Kidney epithelial cell (primary cell): ENCODE results near the gene UBALD1. TPM values are rescaled to one million over a fixed set of nuclear protein-coding genes. Genes with fewer than 3 reads are reported as not detected.

ENCODE experiments used
- DNase-seq: peaks from one replicate; pipeline ENCODE4 v3.0.0-alpha.2; 2010; ENCODE audit warnings: low read depth
- H3K27me3 ChIP-seq: 2 replicates; pipeline ENCODE4 v1.6.0; 2011; ENCODE audit warnings: low read length; ENCODE audit not compliant: control insufficient read depth, insufficient read depth
- H3K36me3 ChIP-seq: 2 replicates; pipeline ENCODE4 v1.5.1; 2011; ENCODE audit warnings: low read length; ENCODE audit not compliant: control insufficient read depth, insufficient read depth
- H3K4me3 ChIP-seq: 2 replicates; pipeline ENCODE4 v1.5.1; 2011; ENCODE audit warnings: low read depth, mild to moderate bottlenecking, control low read depth, low read length
- total RNA-seq: library from RNA; depleted of rRNA; stranded (reverse); fragments of >200 nt; gene quantifications from 2 replicates; pipeline ENCODE4 v1.2.3, GENCODE V29; 2015
- TF ChIP-seq, protein P1 (sequence below): IDR thresholded peaks from 2 replicates; pipeline ENCODE4 v1.5.1; 2011; ENCODE audit warnings: mild to moderate bottlenecking, moderate library complexity, low read length, control low read depth, inconsistent platforms; ENCODE audit not compliant: insufficient read depth, poor library complexity, severe bottlenecking

The UBALD1 gene
- total RNA-seq, 1 donor from 2014 or later, result 8.9 TPM

- DNase-seq, result no peak
- Histone ChIP-seq H3K4me3 (no peak overlapping the region), H3K36me3 (no peaks in the 10 kb centered on the region), H3K27me3 (peaks cover 4% of the 10 kb centered on the region)
- TF ChIP-seq, protein P1, sequence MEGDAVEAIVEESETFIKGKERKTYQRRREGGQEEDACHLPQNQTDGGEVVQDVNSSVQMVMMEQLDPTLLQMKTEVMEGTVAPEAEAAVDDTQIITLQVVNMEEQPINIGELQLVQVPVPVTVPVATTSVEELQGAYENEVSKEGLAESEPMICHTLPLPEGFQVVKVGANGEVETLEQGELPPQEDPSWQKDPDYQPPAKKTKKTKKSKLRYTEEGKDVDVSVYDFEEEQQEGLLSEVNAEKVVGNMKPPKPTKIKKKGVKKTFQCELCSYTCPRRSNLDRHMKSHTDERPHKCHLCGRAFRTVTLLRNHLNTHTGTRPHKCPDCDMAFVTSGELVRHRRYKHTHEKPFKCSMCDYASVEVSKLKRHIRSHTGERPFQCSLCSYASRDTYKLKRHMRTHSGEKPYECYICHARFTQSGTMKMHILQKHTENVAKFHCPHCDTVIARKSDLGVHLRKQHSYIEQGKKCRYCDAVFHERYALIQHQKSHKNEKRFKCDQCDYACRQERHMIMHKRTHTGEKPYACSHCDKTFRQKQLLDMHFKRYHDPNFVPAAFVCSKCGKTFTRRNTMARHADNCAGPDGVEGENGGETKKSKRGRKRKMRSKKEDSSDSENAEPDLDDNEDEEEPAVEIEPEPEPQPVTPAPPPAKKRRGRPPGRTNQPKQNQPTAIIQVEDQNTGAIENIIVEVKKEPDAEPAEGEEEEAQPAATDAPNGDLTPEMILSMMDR, result no peak
Observed at GRCh38 chr16:4570688-4571321, 43.9 kb downstream of the UBALD1 start.

DNA sequence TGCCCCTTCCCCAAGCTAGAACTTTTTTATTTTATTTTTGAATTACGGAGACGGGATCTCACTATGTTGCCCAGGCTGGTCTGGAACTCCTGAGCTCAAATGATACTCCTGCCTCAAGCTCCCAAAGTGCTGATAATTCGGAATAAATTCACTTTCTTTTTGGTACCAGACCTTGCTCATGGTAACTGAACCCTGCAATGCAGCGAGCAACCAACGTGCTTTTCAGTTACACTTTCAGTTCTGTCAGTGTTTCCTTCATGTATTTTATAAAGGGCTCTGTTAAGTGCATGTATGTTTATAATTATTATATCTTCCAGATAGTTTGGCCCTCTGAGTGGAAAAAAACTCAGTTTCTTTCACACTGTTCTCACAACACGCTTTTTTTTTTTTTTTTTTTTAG lies 44.6 kb downstream of the UBALD1 start:
- TF ChIP-seq, protein P1, result no peak
- H3K4me3 ChIP-seq, result no peak overlapping the region
- no peaks in the 10 kb centered on the region for H3K36me3 ChIP-seq
- peaks cover 4% of the 10 kb centered on the region for H3K27me3 ChIP-seq
- DNase-seq, result no peak

GRCh38 chr16:4566144-4566543 lies 48.5 kb downstream of the UBALD1 start:
- TF ChIP-seq, protein P1, result no peak
- no peak for DNase-seq
- Histone ChIP-seq H3K4me3 (no peak overlapping the region), H3K27me3 (peaks cover 9% of the 10 kb centered on the region), H3K36me3 (no peaks in the 10 kb centered on the region)

DNA sequence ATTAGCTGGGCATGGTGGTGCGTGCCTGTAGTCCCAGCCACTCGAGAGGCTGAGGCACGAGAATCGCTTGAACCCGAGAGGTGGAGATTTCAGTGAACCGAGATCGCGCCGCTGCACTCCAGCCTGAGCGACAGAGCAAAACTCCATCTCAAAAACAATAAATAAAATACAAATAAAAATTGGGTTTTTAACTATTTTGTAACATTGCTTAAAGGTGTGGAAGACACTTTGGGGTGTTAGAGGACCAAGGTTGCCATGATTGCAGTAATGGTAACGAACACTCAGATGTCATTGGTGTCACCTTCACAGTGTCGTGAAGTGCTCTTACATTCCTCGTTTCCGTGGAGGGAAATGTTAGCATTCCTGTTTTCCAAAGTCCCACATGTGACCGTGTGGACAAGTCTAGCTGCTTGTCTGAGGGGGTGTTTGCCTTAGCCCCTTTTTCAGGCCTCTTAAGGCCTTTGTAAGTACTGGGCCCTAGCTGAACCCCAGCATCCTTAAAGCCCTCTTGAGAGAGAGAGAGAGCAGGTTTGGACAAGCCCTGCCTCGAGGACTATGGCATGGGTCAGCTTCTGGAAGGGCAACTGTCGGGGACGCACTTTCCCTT lies 49.9 kb downstream of the UBALD1 start:
- no peak for DNase-seq
- Histone ChIP-seq H3K4me3 (no peak overlapping the region), H3K27me3 (peaks cover 7% of the 10 kb centered on the region), H3K36me3 (no peaks in the 10 kb centered on the region)
- TF ChIP-seq, protein P1, result no peak

- no peak for DNase-seq
- Histone ChIP-seq H3K27me3 (peaks cover 7% of the 10 kb centered on the region), H3K4me3 (no peak overlapping the region), H3K36me3 (no peaks in the 10 kb centered on the region)
- TF ChIP-seq, protein P1, result no peak
Observed at GRCh38 chr16:4561596-4561995, 53.1 kb downstream of the UBALD1 start.

Other genes with a start within 250 kb of the UBALD1 start
- gene VASN, start 243.0 kb downstream of the UBALD1 start, total RNA-seq, result 60.4 and 73.5 TPM in 2 replicates
- 57.3 and 76.2 TPM in 2 replicates for gene CORO7, start 198.3 kb downstream of the UBALD1 start, total RNA-seq
- 71.2 and 77.6 TPM in 2 replicates for gene DNAJA3, start 189.0 kb downstream of the UBALD1 start, total RNA-seq
- gene NMRAL1, start 140.3 kb downstream of the UBALD1 start, total RNA-seq, result 55.2 and 59.5 TPM in 2 replicates
- gene HMOX2, start 138.5 kb downstream of the UBALD1 start, total RNA-seq, result 64.4 and 72.6 TPM in 2 replicates
- 14.1 and 16.8 TPM in 2 replicates for gene CDIP1, start 76.1 kb downstream of the UBALD1 start, total RNA-seq
- not detected in 2 replicates for gene C16orf96, start 58.5 kb downstream of the UBALD1 start, total RNA-seq
- gene MGRN1, start 9.9 kb upstream of the UBALD1 start, total RNA-seq, result 63.6 and 88.7 TPM in 2 replicates
- 19.1 and 36.1 TPM in 2 replicates for gene NUDT16L1, start 78.7 kb upstream of the UBALD1 start, total RNA-seq
- 22.0 and 28.6 TPM in 2 replicates for gene ANKS3, start 119.4 kb upstream of the UBALD1 start, total RNA-seq
- 0.62 and 1.8 TPM in 2 replicates for gene DNAAF8, start 119.6 kb upstream of the UBALD1 start, total RNA-seq
- gene ZNF500, start 152.3 kb upstream of the UBALD1 start, total RNA-seq, result 5.8 and 10.5 TPM in 2 replicates
- not detected in 2 replicates for gene SEPTIN12, start 173.5 kb upstream of the UBALD1 start, total RNA-seq
- gene SMIM22, start 180.5 kb upstream of the UBALD1 start, total RNA-seq, result 37.0 TPM in 1 of 2 replicates, not detected in the other
- 24.3 and 25.9 TPM in 2 replicates for gene ROGDI, start 187.7 kb upstream of the UBALD1 start, total RNA-seq
- gene GLYR1, start 232.4 kb upstream of the UBALD1 start, total RNA-seq, result 42.7 and 57.5 TPM in 2 replicates
- gene UBN1, start 232.6 kb upstream of the UBALD1 start, total RNA-seq, result 33.3 and 40.8 TPM in 2 replicates